Measurements from ENCODE around the gene PAPSS1.

- TF ChIP-seq CTCF (IDR thresholded peaks at IDR 0.05 in 2 of 3, conservative IDR thresholded peaks at IDR 0.05 in 1 of 3; ENCODE audit: borderline replicate concordance in 1 of 3, insufficient read depth in 1 of 3, low read depth in 2 of 3, low read length in 2 of 3) = no peak
- TF ChIP-seq ZBTB33 (IDR thresholded peaks at IDR 0.05; ENCODE audit: extremely low read depth, insufficient replicate concordance, low read length) = no peak
- TF ChIP-seq SIN3A (IDR thresholded peaks at IDR 0.05; ENCODE audit: low read depth) = no peak
- no peak for TF ChIP-seq POLR2A (IDR thresholded peaks at IDR 0.05; ENCODE audit: borderline replicate concordance, extremely low read depth, insufficient read depth, insufficient read length)
These were observed 27.9 kb upstream of the PAPSS1 start for GRCh38 chr4:107747748-107748486.

Data from HCT116 (cell line).